KMS-11 (cell line): ENCODE data around the gene ITGA1.

Source experiments
- H2AFZ ChIP-seq: fragments of 200-600 bp; sonication (generic); 2 replicates; pipeline ENCODE4 v1.6.1; 2016; ENCODE audit warnings: antibody characterized with exemption, mixed run types, low read depth
- H3K27ac ChIP-seq: fragments of 200-600 bp; sonication (generic); 2 replicates; pipeline ENCODE4 v1.6.1; 2016; ENCODE audit warnings: mild to moderate bottlenecking, mixed run types
- H3K27me3 ChIP-seq: fragments of 200-600 bp; sonication (generic); 2 replicates; pipeline ENCODE4 v1.6.1; 2017; ENCODE audit warnings: mild to moderate bottlenecking, low read depth, mixed run types, moderate library complexity; ENCODE audit not compliant: insufficient read depth
- H3K36me3 ChIP-seq: fragments of 200-600 bp; sonication (generic); 2 replicates; pipeline ENCODE4 v1.6.1; 2017; ENCODE audit warnings: mild to moderate bottlenecking, mixed run types; ENCODE audit not compliant: insufficient read depth
- H3K4me1 ChIP-seq: fragments of 200-600 bp; sonication (generic); 2 replicates; pipeline ENCODE4 v1.6.1; 2016; ENCODE audit warnings: mild to moderate bottlenecking, low read depth, mixed run types; ENCODE audit not compliant: poor library complexity, severe bottlenecking
- H3K4me2 ChIP-seq: fragments of 200-600 bp; sonication (generic); 2 replicates; pipeline ENCODE4 v1.7.0; 2016; ENCODE audit warnings: mild to moderate bottlenecking, mixed run types
- H3K4me3 ChIP-seq: fragments of 200-600 bp; sonication (generic); IDR thresholded peaks from 2 replicates; pipeline ENCODE4 v1.6.1; 2017; ENCODE audit warnings: low read depth, low read length, mixed read lengths; ENCODE audit not compliant: insufficient read depth
- H3K79me2 ChIP-seq: fragments of 200-600 bp; sonication (generic); 2 replicates; pipeline ENCODE4 v1.6.1; 2016; ENCODE audit warnings: low read depth, mixed run types; ENCODE audit not compliant: insufficient read depth
- H3K9ac ChIP-seq: fragments of 200-600 bp; sonication (generic); 2 replicates; pipeline ENCODE4 v1.6.1; 2016; ENCODE audit warnings: mild to moderate bottlenecking, mixed run types
- H4K20me1 ChIP-seq: fragments of 200-600 bp; sonication (generic); 2 replicates; pipeline ENCODE4 v1.6.1; 2016; ENCODE audit warnings: mild to moderate bottlenecking, mixed run types; ENCODE audit not compliant: insufficient read depth
- TF ChIP-seq, protein P1 (sequence below): fragments of 200-600 bp; sonication (generic); conservative IDR thresholded peaks from 2 replicates; pipeline ENCODE4 v1.6.1; 2017; ENCODE audit warnings: low read depth, mild to moderate bottlenecking, antibody characterized with exemption, low read length, moderate library complexity, mixed read lengths

ITGA1 gene

DNA sequence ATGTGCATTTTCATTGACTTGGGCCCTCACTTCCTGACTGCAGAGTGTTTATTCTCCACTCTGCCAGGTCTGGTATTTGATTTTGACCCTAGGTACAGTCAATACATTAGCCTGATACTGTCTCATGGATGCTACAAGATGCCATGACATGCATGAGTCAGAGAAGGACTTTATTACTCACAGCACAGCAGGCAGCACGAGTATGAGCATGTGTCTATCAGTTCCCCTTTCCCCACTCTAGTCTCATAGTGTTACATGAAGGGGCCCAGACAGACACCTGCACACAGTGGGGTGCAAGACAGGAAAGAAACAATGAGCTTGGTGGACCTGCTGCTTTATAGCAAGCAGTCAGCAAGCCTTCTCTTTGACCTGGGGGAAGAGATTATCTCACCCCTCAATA is 221.0 kb downstream of the ITGA1 start:
- no peak overlapping the region for H3K9ac ChIP-seq
- H2AFZ ChIP-seq = no peak overlapping the region
- H3K4me1 ChIP-seq = no peaks in the 10 kb centered on the region
- H3K4me2 ChIP-seq = no peak overlapping the region
- no peak overlapping the region for H3K27ac ChIP-seq
- H3K4me3 ChIP-seq = no peak overlapping the region
- H3K36me3 ChIP-seq = no peaks in the 10 kb centered on the region
- H4K20me1 ChIP-seq = no peaks in the 10 kb centered on the region
- H3K27me3 ChIP-seq = no peaks in the 10 kb centered on the region
- TF ChIP-seq, protein P1, sequence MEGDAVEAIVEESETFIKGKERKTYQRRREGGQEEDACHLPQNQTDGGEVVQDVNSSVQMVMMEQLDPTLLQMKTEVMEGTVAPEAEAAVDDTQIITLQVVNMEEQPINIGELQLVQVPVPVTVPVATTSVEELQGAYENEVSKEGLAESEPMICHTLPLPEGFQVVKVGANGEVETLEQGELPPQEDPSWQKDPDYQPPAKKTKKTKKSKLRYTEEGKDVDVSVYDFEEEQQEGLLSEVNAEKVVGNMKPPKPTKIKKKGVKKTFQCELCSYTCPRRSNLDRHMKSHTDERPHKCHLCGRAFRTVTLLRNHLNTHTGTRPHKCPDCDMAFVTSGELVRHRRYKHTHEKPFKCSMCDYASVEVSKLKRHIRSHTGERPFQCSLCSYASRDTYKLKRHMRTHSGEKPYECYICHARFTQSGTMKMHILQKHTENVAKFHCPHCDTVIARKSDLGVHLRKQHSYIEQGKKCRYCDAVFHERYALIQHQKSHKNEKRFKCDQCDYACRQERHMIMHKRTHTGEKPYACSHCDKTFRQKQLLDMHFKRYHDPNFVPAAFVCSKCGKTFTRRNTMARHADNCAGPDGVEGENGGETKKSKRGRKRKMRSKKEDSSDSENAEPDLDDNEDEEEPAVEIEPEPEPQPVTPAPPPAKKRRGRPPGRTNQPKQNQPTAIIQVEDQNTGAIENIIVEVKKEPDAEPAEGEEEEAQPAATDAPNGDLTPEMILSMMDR = no peak
- no peaks in the 10 kb centered on the region for H3K79me2 ChIP-seq
